Nephron (organoid): ENCODE measurements around the gene SOX2.

Experiments used
- H3K27ac Mint-ChIP-seq, 3 experiments: 2 replicates each; pipeline ENCODE4 v1.8.0; 2020; ENCODE audit warnings: mixed read lengths in 3 of 3, mild to moderate bottlenecking in 2 of 3, moderate library complexity in 1 of 3
- H3K27me3 Mint-ChIP-seq: 2 replicates; pipeline ENCODE4 v1.8.0; 2021; ENCODE audit warnings: low read depth, mild to moderate bottlenecking, moderate library complexity, mixed read lengths
- H3K36me3 Mint-ChIP-seq: 2 replicates; pipeline ENCODE4 v1.8.0; 2020; ENCODE audit warnings: low read depth, mixed read lengths
- H3K4me1 Mint-ChIP-seq: 2 replicates; pipeline ENCODE4 v1.8.0; 2020; ENCODE audit warnings: mixed read lengths
- H3K4me3 Mint-ChIP-seq, 3 experiments: 2 replicates each; pipeline ENCODE4 v1.8.0; 2020; ENCODE audit warnings: mild to moderate bottlenecking in 3 of 3, mixed read lengths in 3 of 3, moderate library complexity in 2 of 3
- H3K9me3 Mint-ChIP-seq: 2 replicates; pipeline ENCODE4 v1.8.0; 2020; ENCODE audit warnings: mixed read lengths
- TF ChIP-seq, protein P1 (sequence below), 3 experiments: fragments of 200-600 bp; sonication (generic); IDR thresholded peaks; one replicate each; pipeline ENCODE4 v1.5.0; 2021; ENCODE audit warnings: antibody characterized with exemption in 3 of 3; ENCODE audit not compliant: unreplicated experiment in 3 of 3

Gene SOX2

DNA sequence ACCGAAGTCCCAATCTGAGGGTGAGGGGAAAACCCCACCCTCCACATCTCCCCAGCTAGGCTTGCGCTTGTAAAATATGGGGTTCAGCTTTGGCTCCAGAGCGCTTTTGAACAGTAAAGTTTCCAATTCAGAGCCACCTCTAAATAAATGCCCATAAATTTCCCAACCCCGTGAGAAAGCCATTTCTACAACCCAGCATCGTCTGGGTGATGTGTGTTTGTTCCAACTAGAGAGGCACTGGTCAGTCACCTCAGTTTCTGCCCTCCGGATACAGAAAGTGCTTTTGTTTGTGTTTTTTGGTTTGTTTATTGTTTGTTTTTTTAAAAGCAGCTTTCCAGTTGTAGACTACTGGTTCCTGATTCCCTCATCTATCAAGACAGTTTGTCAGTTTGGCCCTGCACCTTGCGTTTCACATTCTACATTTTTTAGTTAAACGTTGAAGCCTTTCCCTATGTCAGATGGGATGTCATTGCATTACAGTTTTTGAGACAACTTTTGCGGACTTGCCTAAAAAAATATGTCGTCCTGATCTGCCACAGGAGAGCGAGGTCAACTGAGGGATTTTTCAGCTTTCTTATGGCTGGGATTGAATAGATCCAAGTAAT lies 15.0 kb upstream of the SOX2 start:
- Mint-ChIP-seq H3K4me3 (no peak overlapping the region), H3K27me3 (peaks cover 56% of the 10 kb centered on the region), H3K27ac (no peak overlapping the region), H3K9me3 (no peaks in the 10 kb centered on the region), H3K36me3 (no peaks in the 10 kb centered on the region), H3K4me1 (peaks cover 10% of the 10 kb centered on the region)
- TF ChIP-seq, protein P1, sequence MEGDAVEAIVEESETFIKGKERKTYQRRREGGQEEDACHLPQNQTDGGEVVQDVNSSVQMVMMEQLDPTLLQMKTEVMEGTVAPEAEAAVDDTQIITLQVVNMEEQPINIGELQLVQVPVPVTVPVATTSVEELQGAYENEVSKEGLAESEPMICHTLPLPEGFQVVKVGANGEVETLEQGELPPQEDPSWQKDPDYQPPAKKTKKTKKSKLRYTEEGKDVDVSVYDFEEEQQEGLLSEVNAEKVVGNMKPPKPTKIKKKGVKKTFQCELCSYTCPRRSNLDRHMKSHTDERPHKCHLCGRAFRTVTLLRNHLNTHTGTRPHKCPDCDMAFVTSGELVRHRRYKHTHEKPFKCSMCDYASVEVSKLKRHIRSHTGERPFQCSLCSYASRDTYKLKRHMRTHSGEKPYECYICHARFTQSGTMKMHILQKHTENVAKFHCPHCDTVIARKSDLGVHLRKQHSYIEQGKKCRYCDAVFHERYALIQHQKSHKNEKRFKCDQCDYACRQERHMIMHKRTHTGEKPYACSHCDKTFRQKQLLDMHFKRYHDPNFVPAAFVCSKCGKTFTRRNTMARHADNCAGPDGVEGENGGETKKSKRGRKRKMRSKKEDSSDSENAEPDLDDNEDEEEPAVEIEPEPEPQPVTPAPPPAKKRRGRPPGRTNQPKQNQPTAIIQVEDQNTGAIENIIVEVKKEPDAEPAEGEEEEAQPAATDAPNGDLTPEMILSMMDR (IDR thresholded peaks at IDR 0.05; ENCODE audit: unreplicated experiment in 3 of 3), result no peak

DNA sequence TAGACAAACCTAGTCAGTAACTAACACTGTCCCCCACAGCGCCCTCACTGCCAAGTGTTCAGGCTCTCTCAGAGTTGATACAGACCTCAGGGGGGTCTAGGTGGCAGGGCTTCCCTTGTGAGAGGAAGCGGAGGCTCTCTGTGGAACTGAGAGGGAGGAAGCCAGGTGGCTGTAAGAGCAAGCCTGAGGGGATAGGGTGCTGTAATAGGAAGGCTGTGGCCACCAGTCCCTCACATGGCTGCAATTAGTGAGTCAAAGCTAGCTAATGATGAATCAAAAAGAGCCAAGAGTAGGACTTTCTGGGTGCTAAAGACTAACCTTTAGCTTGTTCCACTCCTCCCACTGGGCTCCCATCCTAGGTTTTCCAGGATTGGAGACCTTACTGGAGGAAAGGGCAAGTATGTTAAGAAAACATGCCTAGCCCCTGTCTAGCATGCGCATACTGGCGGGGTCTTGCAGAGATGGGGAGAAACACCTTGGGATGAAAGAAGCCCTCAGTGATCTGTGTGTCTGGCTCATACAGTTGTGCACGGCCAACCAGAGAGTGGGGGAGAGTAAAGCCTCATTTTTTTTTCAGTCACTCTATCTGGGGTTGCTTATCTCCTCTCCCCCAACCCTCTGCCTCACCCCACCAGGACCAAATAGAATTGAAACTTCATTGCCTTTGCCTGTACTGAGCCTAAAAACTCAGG lies 13.3 kb upstream of the SOX2 start:
- Mint-ChIP-seq H3K4me3 (no peak overlapping the region), H3K27ac (no peak overlapping the region), H3K9me3 (peaks cover under 1% of the 10 kb centered on the region), H3K36me3 (no peaks in the 10 kb centered on the region), H3K27me3 (peaks cover 73% of the 10 kb centered on the region), H3K4me1 (peaks cover 14% of the 10 kb centered on the region)
- TF ChIP-seq, protein P1 (IDR thresholded peaks at IDR 0.05; ENCODE audit: unreplicated experiment in 3 of 3), result no peak

DNA sequence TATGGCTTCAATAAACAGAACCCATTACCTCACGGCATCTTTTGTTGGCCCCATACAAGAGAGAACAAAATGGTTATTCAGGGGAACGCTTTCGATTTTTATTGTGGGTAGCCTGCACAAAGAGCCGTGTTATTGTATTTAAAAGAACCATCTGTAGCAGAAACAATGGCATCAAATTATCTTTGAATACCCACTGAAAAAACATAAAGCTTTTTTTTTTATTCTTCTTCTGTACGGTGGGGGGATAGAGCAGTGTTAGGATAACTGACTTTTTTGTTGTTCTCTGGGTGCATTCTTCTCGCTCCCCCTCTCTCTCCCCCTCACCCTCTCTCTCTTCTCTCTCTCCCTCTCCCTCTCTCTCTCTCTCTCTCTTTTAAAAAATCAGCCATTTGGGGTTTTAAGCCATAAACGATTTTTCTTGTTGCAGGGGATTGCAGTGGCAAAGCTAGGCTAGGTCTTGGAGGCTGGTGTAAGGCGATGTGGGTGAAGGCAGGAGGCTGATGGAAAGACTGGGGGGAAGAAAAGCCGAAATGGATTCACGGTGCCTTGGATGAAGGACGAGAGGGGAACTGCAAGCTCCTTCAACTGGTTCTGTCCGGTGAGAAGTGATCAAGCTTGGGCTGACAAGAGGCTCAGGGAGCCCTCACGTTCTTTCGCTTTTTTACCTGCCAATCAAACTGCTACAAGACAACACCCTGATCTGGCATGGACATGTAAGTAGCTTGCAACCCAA lies 12.4 kb upstream of the SOX2 start:
- peaks cover 83% of the 10 kb centered on the region for H3K27me3 Mint-ChIP-seq
- H3K4me3 Mint-ChIP-seq, result peak overlapping the region in 1 of 3 experiments; percentile 13
- no peaks in the 10 kb centered on the region for H3K36me3 Mint-ChIP-seq
- H3K9me3 Mint-ChIP-seq, result peaks cover 3% of the 10 kb centered on the region
- TF ChIP-seq, protein P1 (IDR thresholded peaks at IDR 0.05; ENCODE audit: unreplicated experiment in 3 of 3), result no peak
- peaks cover 14% of the 10 kb centered on the region for H3K4me1 Mint-ChIP-seq
- H3K27ac Mint-ChIP-seq, result no peak overlapping the region

DNA sequence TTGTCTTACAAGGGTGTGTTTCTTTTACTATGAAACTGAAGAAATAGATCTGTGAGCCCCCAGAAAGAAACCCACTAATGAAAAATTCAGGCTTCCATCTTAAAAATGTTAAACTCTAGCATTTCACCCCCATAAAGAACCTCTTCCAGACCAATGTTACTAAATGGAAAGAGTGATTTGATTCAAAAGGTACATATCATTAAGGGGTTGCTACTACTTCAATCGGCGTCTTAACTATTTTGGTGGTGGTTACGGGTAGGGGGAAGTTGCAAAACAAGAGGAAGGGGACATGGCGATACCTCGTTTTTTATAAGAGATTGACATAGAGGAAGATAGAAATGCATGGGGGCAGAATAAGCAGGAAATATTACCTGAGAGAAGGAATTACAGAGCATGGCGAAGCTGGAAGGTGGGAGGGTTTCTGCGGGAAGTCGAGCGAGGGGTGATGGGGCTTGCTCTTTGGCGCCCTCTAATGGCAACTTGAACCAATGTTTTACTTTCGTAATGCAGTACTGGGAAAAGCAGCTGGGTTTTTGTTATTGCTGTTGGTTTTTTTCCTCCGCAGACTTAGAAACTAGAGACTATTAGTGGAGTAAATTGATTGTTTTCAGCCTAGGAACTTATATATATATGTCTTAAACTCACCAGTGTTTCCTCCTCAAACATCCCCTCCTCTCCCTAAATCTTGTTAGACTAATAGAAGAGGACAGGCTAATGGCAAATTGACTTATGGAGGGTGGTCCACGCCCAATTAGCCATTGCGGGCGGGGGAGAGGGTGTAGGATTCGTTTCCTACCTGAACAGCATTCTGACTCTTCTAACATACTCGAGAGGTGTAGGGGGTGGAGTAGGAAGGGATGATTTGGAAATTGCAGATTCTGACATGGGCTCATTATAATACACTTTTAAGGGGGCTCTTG lies 11.3 kb upstream of the SOX2 start:
- TF ChIP-seq, protein P1 (IDR thresholded peaks at IDR 0.05; ENCODE audit: unreplicated experiment in 3 of 3), result peak; percentile 91 to 93 (median 91)
- Mint-ChIP-seq H3K27ac (no peak overlapping the region), H3K27me3 (peaks cover 93% of the 10 kb centered on the region), H3K36me3 (no peaks in the 10 kb centered on the region), H3K9me3 (peaks cover 3% of the 10 kb centered on the region), H3K4me1 (peaks cover 14% of the 10 kb centered on the region), H3K4me3 (peak overlapping the region; percentile 42 to 62 (median 56))

DNA sequence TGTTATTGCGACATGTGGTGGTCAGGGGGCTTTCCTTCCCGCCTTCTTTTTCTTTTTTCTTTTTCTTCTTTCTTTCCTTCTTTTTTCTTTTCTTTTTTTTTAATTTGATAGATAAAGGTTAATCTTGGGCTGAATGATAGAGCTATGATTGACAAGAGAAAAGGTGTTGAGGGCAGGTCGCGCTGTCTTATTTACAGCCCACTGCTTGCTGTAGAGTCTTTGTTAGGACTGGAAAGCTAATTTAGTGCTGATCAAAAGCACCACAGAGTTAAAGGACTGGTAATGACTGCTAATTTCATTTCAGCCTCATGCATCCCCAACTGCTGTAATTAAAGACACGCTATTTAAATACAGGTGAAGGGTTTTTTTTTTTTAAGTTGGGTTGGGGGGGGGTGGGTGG lies 10.6 kb upstream of the SOX2 start:
- TF ChIP-seq, protein P1 (IDR thresholded peaks at IDR 0.05; ENCODE audit: unreplicated experiment in 3 of 3), result no peak
- peaks cover 14% of the 10 kb centered on the region for H3K4me1 Mint-ChIP-seq
- H3K9me3 Mint-ChIP-seq, result peaks cover 3% of the 10 kb centered on the region
- H3K4me3 Mint-ChIP-seq, result peak overlapping the region in 2 of 3 experiments; percentile 13 to 31
- no peaks in the 10 kb centered on the region for H3K36me3 Mint-ChIP-seq
- peaks cover 98% of the 10 kb centered on the region for H3K27me3 Mint-ChIP-seq
- no peak overlapping the region for H3K27ac Mint-ChIP-seq
